ENCODE measurements around the gene THBS4. TPM values are rescaled to one million over a fixed set of nuclear protein-coding genes. Genes with fewer than 3 reads are reported as not detected.

The THBS4 gene
- total and polyA plus RNA-seq, 9 of the 15 experiments (the other 6 are each of a cell fraction or from before 2014, with no cell fraction given), result 0.07 to 0.08 TPM; not detected in 7

GRCh38 chr5:80125022-80125961 lies 90.1 kb downstream of the THBS4 start:
- Histone ChIP-seq H3K79me2 (ENCODE audit: control insufficient read depth, insufficient read depth, low read length) (no peaks in the 10 kb centered on the region), H3K9me3 (replicated peaks; ENCODE audit: control insufficient read depth, insufficient read depth, low read depth, low read length) (0 out of 2 replicates have a peak, but pooled peaks cover 3% of the 10 kb centered on the region), H3K9me1 (ENCODE audit: control insufficient read depth, insufficient read depth, low read length) (no peaks in the 10 kb centered on the region), H3K36me3 (ENCODE audit: control insufficient read depth, insufficient read depth, low read length) (no peaks in the 10 kb centered on the region), H3K9ac (ENCODE audit: insufficient read depth in 1 of 2, low read depth in 2 of 2, low read length in 2 of 2) (no peak overlapping the region), H3K4me2 (ENCODE audit: insufficient read depth, low read length) (no peak overlapping the region), H3K27ac (ENCODE audit: extremely low read depth, low read depth, low read length) (no peak overlapping the region), H2AFZ (ENCODE audit: low read depth, low read length) (no peak overlapping the region), H3K4me1 (replicated peaks in 1 of 2; ENCODE audit: control insufficient read depth in 2 of 2, insufficient read depth in 2 of 2, low read length in 2 of 2) (no peaks in the 10 kb centered on the region), H4K20me1 (replicated peaks; ENCODE audit: control insufficient read depth, insufficient read depth, low read length) (no peaks in the 10 kb centered on the region), H3K27me3 (ENCODE audit: control insufficient read depth in 2 of 2, insufficient read depth in 2 of 2, low read length in 2 of 2) (peaks cover 3 to 16% of the 10 kb centered on the region in 2 experiments), H3K4me3 (no peak overlapping the region)
- intact Hi-C loops (cut with micrococcal nuclease) (no loop called here), in situ Hi-C loops (cut with MboI) (no loop called here)
- FAIRE-seq (no peak), ATAC-seq (no peak), DNase-seq (ENCODE audit: extremely low read depth in 1 of 4, low spot score in 3 of 4) (no peak)
- TF ChIP-seq NR2C2 (CRISPR knock-in tag; IDR thresholded peaks at IDR 0.05) (no peak), NR2C2 (tag; IDR thresholded peaks at IDR 0.05) (no peak), TFE3 (CRISPR knock-in tag; IDR thresholded peaks at IDR 0.05) (peak; percentile 33), MCM2 (IDR thresholded peaks at IDR 0.05; ENCODE audit: low read depth) (no peak)
- 11% methylated on average over 11 of the region's 11 CpGs for WGBS (ENCODE audit: insufficient coverage, low coverage, missing lambda C conversion rate)
- BruUV-seq (replicated peaks), result no TSS peak
- CTCF ChIA-PET (ENCODE audit: low intra/inter-chr PET ratio), result no interaction called here
- POLR2A ChIA-PET, result no interaction called here
